Peyer's patch (tissue), 4 donors: Measurements from ENCODE around the gene VPS26C.

Experiments used
- CTCF ChIP-seq, 6 experiments: fragments of 450-650 bp in 4 of 6; fragments of 200-600 bp in 2 of 6; sonication (generic) in 1 of 6; IDR thresholded peaks; one replicate each; pipeline ENCODE4 v1.5.1; 2017 to 2019; ENCODE audit warnings: antibody characterized with exemption in 6 of 6, mild to moderate bottlenecking in 3 of 6, moderate library complexity in 1 of 6
- POLR2A ChIP-seq, 2 donors: fragments of 450-650 bp; IDR thresholded peaks; one replicate each; pipeline ENCODE4 v1.5.1; 2017; ENCODE audit warnings: antibody characterized with exemption in 2 of 2, mild to moderate bottlenecking in 2 of 2, moderate library complexity in 2 of 2

GRCh38 chr21:37248298-37248697, 18.8 kb downstream of the VPS26C start:
- TF ChIP-seq CTCF (IDR thresholded peaks at IDR 0.05) (no peak), POLR2A (IDR thresholded peaks at IDR 0.05) (no peak)
